ENCODE results near the gene LIPT1.

DNA sequence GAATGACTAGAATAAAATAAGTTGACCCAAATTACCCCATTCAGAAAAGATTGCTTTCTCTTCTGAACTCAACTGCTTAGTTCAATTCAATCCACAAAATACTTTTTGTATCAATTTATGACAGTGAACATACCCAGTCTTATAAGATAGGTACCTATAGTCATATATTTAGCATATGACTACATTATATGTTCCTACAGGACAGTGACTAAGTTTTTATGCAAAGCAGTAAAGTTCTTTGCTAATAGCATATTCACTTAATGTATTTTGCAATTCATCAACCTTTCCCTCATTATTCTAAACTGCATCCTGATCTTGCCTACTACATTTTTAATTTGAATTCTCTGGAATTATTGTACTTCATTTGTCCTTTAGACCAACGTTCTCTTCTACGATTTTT, 43.5 kb upstream of the LIPT1 start:
- no peak for TF ChIP-seq CTCF (IDR thresholded peaks at IDR 0.05)
- TF ChIP-seq POLR2A (IDR thresholded peaks at IDR 0.05), result no peak
- no peak for TF ChIP-seq POLR2AphosphoS5 (IDR thresholded peaks at IDR 0.05)
